K562 (cell line): ENCODE results near the gene DGKZ. TPM values are rescaled to one million over a fixed set of nuclear protein-coding genes. Genes with fewer than 3 reads are reported as not detected.

Experiments
- CCNT2 ChIP-seq: IDR thresholded peaks from 2 replicates; pipeline ENCODE4 v1.6.1; 2011; ENCODE audit warnings: borderline replicate concordance, low read depth, mild to moderate bottlenecking, moderate library complexity, mixed read lengths, low read length; ENCODE audit not compliant: insufficient read length; ENCODE audit errors: extremely low read depth
- HMGN3 ChIP-seq: IDR thresholded peaks from 2 replicates; pipeline ENCODE4 v1.6.1; 2011; ENCODE audit warnings: borderline replicate concordance, low read depth, mild to moderate bottlenecking, mixed read lengths, low read length; ENCODE audit not compliant: insufficient read length; ENCODE audit errors: extremely low read depth
- MAZ ChIP-seq, 2 experiments: fragments of 450-650 bp in 1 of 2; sonication (generic) in 1 of 2; formaldehyde crosslinking; IDR thresholded peaks in 1 of 2; conservative IDR thresholded peaks in 1 of 2; 2 replicates each; pipeline versions ENCODE4 v1.4.0 to v1.5.0; 2020; ENCODE audit warnings: mild to moderate bottlenecking in 1 of 2, missing genetic modification reagents in 1 of 2
- ZNF282 ChIP-seq: sonication (generic); formaldehyde crosslinking; IDR thresholded peaks from 2 replicates; pipeline ENCODE4 v1.8.1; 2023; ENCODE audit warnings: missing genetic modification reagents
- ZNF436 ChIP-seq: fragments of 250-450, 450-650 bp; sonication (Bioruptor Pico); formaldehyde crosslinking; IDR thresholded peaks from 2 replicates; pipeline ENCODE4 v1.7.0; 2020; ENCODE audit warnings: mild to moderate bottlenecking
- polyA plus RNA-seq, 8 experiments: library from polyadenylated mRNA; depleted of rRNA in 4 of 8; stranded (reverse) in 5 of 8; unstranded in 3 of 8; fragments of >200 nt; fragmentation: Nextera tagmentation in 2 of 8; fragmentation: Illumina TruSeq in 1 of 8; extraction: Ambion mirVana in 2 of 8; extraction: Trizol in 1 of 8; gene quantifications; 2 replicates each; pipeline versions ENCODE4 v1.2.1 to v1.2.3, GENCODE V29; 2011 to 2014; ENCODE audit warnings: inconsistent platforms in 1 of 8, missing spikeins in 1 of 8
- total RNA-seq, 7 experiments: library from RNA; depleted of rRNA in 6 of 7; stranded (reverse); fragments of >200 nt in 6 of 7; fragmentation: Illumina TruSeq in 2 of 7; extraction: Trizol in 2 of 7; gene quantifications; 2 replicates each; pipeline versions ENCODE4 v1.2.1 to v1.2.3, GENCODE V29; 2011 to 2021; ENCODE audit warnings: low replicate concordance in 1 of 7
- TF ChIP-seq, protein P1 (sequence below), 2 experiments: fragments of 450-650 bp; formaldehyde crosslinking in 1 of 2; IDR thresholded peaks; 2 replicates each; pipeline versions ENCODE4 v1.4.0 to v1.6.1; 2014 to 2020; ENCODE audit warnings: mild to moderate bottlenecking in 2 of 2, borderline replicate concordance in 1 of 2, low read depth in 1 of 2
- TF ChIP-seq, protein P2 (sequence below), 2 experiments: fragments of 450-650 bp in 1 of 2; IDR thresholded peaks; 2 replicates each; pipeline ENCODE4 v1.6.1; 2011 to 2017; ENCODE audit warnings: low read depth in 2 of 2, antibody characterized with exemption in 1 of 2, borderline replicate concordance in 1 of 2, low read length in 1 of 2, mild to moderate bottlenecking in 1 of 2, mixed read lengths in 1 of 2; ENCODE audit not compliant: control insufficient read depth in 1 of 2
- TF ChIP-seq, protein P3 (sequence below): sonication (generic); formaldehyde crosslinking; IDR thresholded peaks from 2 replicates; pipeline ENCODE4 v1.8.0; 2022; ENCODE audit warnings: mild to moderate bottlenecking, missing genetic modification reagents
- TF ChIP-seq, protein P4 (sequence below), 2 experiments: fragments of 450-650 bp; IDR thresholded peaks; 2 replicates each; pipeline ENCODE4 v1.6.1; 2016

DGKZ gene
- total and polyA plus RNA-seq, 9 of the 15 experiments (the other 6 are each of a cell fraction or from before 2014, with no cell fraction given), result 0.51 to 100 (median 44.2) TPM

DNA sequence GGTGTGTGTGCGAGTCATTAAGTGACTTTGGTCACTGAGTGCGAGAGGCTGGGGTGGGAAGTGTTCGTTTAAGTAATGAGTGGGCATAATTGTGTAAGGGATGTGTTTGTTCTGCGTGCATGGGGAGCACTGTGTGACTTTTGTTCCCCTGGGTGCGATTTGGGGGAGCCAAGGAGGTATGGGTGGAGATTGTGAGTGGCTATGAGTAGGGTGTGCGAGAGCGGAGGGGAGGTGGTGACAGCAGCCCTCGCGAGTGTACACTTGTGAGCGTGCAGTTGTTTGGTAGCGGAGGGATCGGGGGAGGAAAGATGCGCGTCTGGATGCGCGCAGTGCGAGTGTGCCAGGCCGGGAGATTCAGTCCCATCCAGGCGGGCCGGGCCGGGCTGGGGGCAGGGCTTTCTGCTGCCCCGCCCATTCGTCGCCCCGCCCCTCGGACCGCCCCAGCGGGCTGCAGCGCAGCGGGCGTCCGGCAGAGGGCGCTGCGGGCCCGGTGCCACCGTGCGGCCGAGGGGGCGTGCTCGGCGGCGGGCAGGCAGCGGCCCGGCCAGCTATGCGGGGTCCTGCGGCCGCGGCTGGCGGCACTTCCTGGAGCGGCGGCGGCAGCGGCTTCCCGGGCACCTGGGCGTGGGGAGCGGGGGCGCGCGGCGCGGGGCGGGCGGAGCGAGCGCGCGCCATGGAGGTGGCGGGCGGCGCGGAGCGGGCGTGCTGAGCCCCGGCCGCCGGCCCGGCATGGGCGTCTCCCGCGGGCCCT lies at the start of gene DGKZ (continued):
- TF ChIP-seq, protein P1, sequence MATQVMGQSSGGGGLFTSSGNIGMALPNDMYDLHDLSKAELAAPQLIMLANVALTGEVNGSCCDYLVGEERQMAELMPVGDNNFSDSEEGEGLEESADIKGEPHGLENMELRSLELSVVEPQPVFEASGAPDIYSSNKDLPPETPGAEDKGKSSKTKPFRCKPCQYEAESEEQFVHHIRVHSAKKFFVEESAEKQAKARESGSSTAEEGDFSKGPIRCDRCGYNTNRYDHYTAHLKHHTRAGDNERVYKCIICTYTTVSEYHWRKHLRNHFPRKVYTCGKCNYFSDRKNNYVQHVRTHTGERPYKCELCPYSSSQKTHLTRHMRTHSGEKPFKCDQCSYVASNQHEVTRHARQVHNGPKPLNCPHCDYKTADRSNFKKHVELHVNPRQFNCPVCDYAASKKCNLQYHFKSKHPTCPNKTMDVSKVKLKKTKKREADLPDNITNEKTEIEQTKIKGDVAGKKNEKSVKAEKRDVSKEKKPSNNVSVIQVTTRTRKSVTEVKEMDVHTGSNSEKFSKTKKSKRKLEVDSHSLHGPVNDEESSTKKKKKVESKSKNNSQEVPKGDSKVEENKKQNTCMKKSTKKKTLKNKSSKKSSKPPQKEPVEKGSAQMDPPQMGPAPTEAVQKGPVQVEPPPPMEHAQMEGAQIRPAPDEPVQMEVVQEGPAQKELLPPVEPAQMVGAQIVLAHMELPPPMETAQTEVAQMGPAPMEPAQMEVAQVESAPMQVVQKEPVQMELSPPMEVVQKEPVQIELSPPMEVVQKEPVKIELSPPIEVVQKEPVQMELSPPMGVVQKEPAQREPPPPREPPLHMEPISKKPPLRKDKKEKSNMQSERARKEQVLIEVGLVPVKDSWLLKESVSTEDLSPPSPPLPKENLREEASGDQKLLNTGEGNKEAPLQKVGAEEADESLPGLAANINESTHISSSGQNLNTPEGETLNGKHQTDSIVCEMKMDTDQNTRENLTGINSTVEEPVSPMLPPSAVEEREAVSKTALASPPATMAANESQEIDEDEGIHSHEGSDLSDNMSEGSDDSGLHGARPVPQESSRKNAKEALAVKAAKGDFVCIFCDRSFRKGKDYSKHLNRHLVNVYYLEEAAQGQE (IDR thresholded peaks at IDR 0.05; ENCODE audit: borderline replicate concordance), result peak; percentile 41; the same call in 1 of the 2 replicates
- TF ChIP-seq, protein P1 (CRISPR knock-in tag; IDR thresholded peaks at IDR 0.05; ENCODE audit: low read depth), result no peak
- TF ChIP-seq ZNF282, result no peak
- TF ChIP-seq ZNF436, result no peak
- peak; percentile 89 for TF ChIP-seq CCNT2
- peak in 1 of 2 experiments; percentile 52; a peak in 1 of 4 replicates for TF ChIP-seq MAZ (CRISPR knock-in tag; conservative IDR thresholded peaks at IDR 0.05 in 1 of 2, IDR thresholded peaks at IDR 0.05 in 1 of 2)
- TF ChIP-seq, protein P2, sequence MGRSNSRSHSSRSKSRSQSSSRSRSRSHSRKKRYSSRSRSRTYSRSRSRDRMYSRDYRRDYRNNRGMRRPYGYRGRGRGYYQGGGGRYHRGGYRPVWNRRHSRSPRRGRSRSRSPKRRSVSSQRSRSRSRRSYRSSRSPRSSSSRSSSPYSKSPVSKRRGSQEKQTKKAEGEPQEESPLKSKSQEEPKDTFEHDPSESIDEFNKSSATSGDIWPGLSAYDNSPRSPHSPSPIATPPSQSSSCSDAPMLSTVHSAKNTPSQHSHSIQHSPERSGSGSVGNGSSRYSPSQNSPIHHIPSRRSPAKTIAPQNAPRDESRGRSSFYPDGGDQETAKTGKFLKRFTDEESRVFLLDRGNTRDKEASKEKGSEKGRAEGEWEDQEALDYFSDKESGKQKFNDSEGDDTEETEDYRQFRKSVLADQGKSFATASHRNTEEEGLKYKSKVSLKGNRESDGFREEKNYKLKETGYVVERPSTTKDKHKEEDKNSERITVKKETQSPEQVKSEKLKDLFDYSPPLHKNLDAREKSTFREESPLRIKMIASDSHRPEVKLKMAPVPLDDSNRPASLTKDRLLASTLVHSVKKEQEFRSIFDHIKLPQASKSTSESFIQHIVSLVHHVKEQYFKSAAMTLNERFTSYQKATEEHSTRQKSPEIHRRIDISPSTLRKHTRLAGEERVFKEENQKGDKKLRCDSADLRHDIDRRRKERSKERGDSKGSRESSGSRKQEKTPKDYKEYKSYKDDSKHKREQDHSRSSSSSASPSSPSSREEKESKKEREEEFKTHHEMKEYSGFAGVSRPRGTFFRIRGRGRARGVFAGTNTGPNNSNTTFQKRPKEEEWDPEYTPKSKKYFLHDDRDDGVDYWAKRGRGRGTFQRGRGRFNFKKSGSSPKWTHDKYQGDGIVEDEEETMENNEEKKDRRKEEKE (IDR thresholded peaks at IDR 0.05; ENCODE audit: borderline replicate concordance in 1 of 2, control insufficient read depth in 1 of 2, low read depth in 2 of 2, low read length in 1 of 2), result peak in 1 of 2 experiments; percentile 62; a peak in 1 of 4 replicates
- TF ChIP-seq, protein P3, sequence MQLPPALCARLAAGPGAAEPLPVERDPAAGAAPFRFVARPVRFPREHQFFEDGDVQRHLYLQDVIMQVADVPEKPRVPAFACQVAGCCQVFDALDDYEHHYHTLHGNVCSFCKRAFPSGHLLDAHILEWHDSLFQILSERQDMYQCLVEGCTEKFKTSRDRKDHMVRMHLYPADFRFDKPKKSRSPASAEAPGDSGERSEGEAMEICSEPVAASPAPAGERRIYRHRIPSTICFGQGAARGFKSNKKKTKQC, result peak; percentile 54; the same call in 1 of the 2 replicates
- TF ChIP-seq, protein P4, sequence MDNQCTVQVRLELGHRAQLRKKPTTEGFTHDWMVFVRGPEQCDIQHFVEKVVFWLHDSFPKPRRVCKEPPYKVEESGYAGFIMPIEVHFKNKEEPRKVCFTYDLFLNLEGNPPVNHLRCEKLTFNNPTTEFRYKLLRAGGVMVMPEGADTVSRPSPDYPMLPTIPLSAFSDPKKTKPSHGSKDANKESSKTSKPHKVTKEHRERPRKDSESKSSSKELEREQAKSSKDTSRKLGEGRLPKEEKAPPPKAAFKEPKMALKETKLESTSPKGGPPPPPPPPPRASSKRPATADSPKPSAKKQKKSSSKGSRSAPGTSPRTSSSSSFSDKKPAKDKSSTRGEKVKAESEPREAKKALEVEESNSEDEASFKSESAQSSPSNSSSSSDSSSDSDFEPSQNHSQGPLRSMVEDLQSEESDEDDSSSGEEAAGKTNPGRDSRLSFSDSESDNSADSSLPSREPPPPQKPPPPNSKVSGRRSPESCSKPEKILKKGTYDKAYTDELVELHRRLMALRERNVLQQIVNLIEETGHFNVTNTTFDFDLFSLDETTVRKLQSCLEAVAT (IDR thresholded peaks at IDR 0.05), result peak; percentile 40 to 72; a peak in 1 of 4 replicates
- peak; percentile 87 for TF ChIP-seq HMGN3
